HepG2 (cell line): ENCODE data around the gene ITM2A. TPM values are rescaled to one million over a fixed set of nuclear protein-coding genes. Genes with fewer than 3 reads are reported as not detected.

Source experiments
- ATAC-seq: fragments of 200-7000 bp; cut with Tn5 transposase; 3 replicates; pipeline ENCODE4 v1.9.1; 2020; ENCODE audit warnings: mild to moderate bottlenecking, moderate library complexity
- BruUV-seq: library from RNA; stranded (reverse); fragments of 400-500 nt; replicated peaks from 2 replicates; lab custom pipeline; 2021; lab: Mats Ljungman, UMichigan
- CTCF ChIA-PET: fragments of 300-600 bp; formaldehyde crosslinking; extraction: SDS; loops from one replicate; lab custom pipeline; 2021; ENCODE audit warnings: low total read pairs, inconsistent platforms, low intra/inter-chr PET ratio; lab: Yijun Ruan, JAX
- POLR2A ChIA-PET: fragments of 350-600 bp; sonication (Branson Sonifier 250); formaldehyde crosslinking; loops from one replicate; lab custom pipeline; 2020; ENCODE audit warnings: antibody characterized with exemption, inconsistent platforms; lab: Yijun Ruan, JAX
- DNase-seq: peaks from one replicate; pipeline ENCODE4 v3.0.0-alpha.2; 2015; ENCODE audit warnings: low spot score
- FAIRE-seq: peaks from 3 replicates; lab custom pipeline; 2011; peaks lifted over from hg19 to GRCh38; lab: Jason Lieb, UNC
- H2AFZ ChIP-seq: one replicate; pipeline ENCODE4 v1.6.1; 2011; ENCODE audit warnings: low read length, inconsistent platforms
- H3K27ac ChIP-seq: fragments of 300-600 bp; 3 replicates; pipeline ENCODE4 v1.8.0; 2011; ENCODE audit warnings: mixed run types, mild to moderate bottlenecking, mixed read lengths, low read length, inconsistent platforms; ENCODE audit not compliant: insufficient read depth; ENCODE audit errors: extremely low read length
- H3K27me3 ChIP-seq, 2 experiments: fragments of 200-600 bp in 1 of 2; 2 replicates in 1 of 2; 3 replicates in 1 of 2; pipeline versions ENCODE4 v1.6.0 to v1.8.0; 2011; ENCODE audit warnings: low read length in 2 of 2, mild to moderate bottlenecking in 2 of 2, moderate library complexity in 2 of 2, inconsistent platforms in 1 of 2; ENCODE audit not compliant: insufficient read depth in 2 of 2, control insufficient read depth in 1 of 2
- H3K36me3 ChIP-seq, 2 experiments: fragments of 200-600 bp in 1 of 2; replicated peaks in 1 of 2; 2 replicates in 1 of 2; 3 replicates in 1 of 2; pipeline versions ENCODE4 v1.5.1 to v1.8.0; 2011; ENCODE audit warnings: low read length in 2 of 2, inconsistent platforms in 1 of 2; ENCODE audit not compliant: insufficient read depth in 2 of 2, control insufficient read depth in 1 of 2
- H3K4me1 ChIP-seq: 2 replicates; pipeline ENCODE4 v1.5.1; 2012; ENCODE audit warnings: low read length, inconsistent platforms; ENCODE audit not compliant: insufficient read depth
- H3K4me2 ChIP-seq: 2 replicates; pipeline ENCODE4 v1.6.0; 2011; ENCODE audit warnings: low read depth, low read length, inconsistent platforms
- H3K4me3 ChIP-seq, 3 experiments: fragments of 200-600 bp in 1 of 3; sonication (generic), shearing (Covaris generic) in 1 of 3; replicated peaks in 1 of 3; 2 replicates each; pipeline ENCODE4 v1.5.1; 2011 to 2016; ENCODE audit warnings: low read length in 3 of 3, inconsistent platforms in 2 of 3, low read depth in 2 of 3, mild to moderate bottlenecking in 2 of 3, control low read depth in 1 of 3, mixed read lengths in 1 of 3; ENCODE audit not compliant: insufficient read depth in 1 of 3
- H3K79me2 ChIP-seq: one replicate; pipeline ENCODE4 v1.6.1; 2011; ENCODE audit warnings: low read length, inconsistent platforms; ENCODE audit not compliant: insufficient read depth
- H3K9ac ChIP-seq: 2 replicates; pipeline ENCODE4 v1.6.0; 2011; ENCODE audit warnings: mild to moderate bottlenecking, low read depth, low read length, inconsistent platforms; ENCODE audit not compliant: insufficient read depth
- H3K9me3 ChIP-seq: 2 replicates; pipeline ENCODE4 v1.5.1; 2012; ENCODE audit warnings: mild to moderate bottlenecking, low read length
- H4K20me1 ChIP-seq: 2 replicates; pipeline ENCODE4 v1.6.0; 2011; ENCODE audit warnings: inconsistent platforms, mild to moderate bottlenecking, low read length, moderate library complexity; ENCODE audit not compliant: insufficient read depth
- FOXK1 ChIP-seq: sonication (generic); formaldehyde crosslinking; IDR thresholded peaks from 2 replicates; pipeline ENCODE4 v1.4.0; 2020; ENCODE audit warnings: low read depth, missing genetic modification reagents, borderline replicate concordance
- MIER2 ChIP-seq: IDR thresholded peaks from 2 replicates; pipeline ENCODE4 v1.6.1; 2016; ENCODE audit warnings: missing biosample characterization, missing genetic modification reagents
- SAP130 ChIP-seq: IDR thresholded peaks from 2 replicates; pipeline ENCODE4 v1.6.1; 2016; ENCODE audit warnings: low read depth
- ZBTB42 ChIP-seq: sonication (generic); formaldehyde crosslinking; IDR thresholded peaks from 2 replicates; pipeline ENCODE4 v1.5.0; 2020; ENCODE audit warnings: mild to moderate bottlenecking, missing genetic modification reagents
- ZNF180 ChIP-seq: sonication (generic); formaldehyde crosslinking; IDR thresholded peaks from 2 replicates; pipeline ENCODE4 v1.4.0; 2020; ENCODE audit warnings: low read depth, missing genetic modification reagents, borderline replicate concordance
- ZNF281 ChIP-seq: sonication (generic); formaldehyde crosslinking; IDR thresholded peaks from 2 replicates; pipeline ENCODE4 v1.4.0; 2020; ENCODE audit warnings: missing genetic modification reagents, borderline replicate concordance
- ZNF567 ChIP-seq: sonication (generic); formaldehyde crosslinking; IDR thresholded peaks from 2 replicates; pipeline ENCODE4 v1.8.1; 2023; ENCODE audit warnings: mild to moderate bottlenecking, missing genetic modification reagents, borderline replicate concordance
- WGBS: methylation state at CpG from one replicate; pipeline ENCODE4 v1.1.6; 2017; ENCODE audit warnings: low lambda C conversion rate; 5-methylcytosine and 5-hydroxymethylcytosine counted together
- in situ Hi-C: cut with HindIII; loops from 2 replicates; pipeline ENCODE4 v1.10.0; 2017; ENCODE audit warnings: low pct_unique_long_range_greater_than_20kb; ENCODE audit not compliant: extremely low pct_ligation_motif_present
- intact Hi-C: fragments of 100-400 bp; cut with micrococcal nuclease; formaldehyde crosslinking; loops from one replicate; pipeline ENCODE4 v1.10.0; 2022; ENCODE audit not compliant: unreplicated experiment
- polyA plus RNA-seq, 8 experiments: library from polyadenylated mRNA; depleted of rRNA in 3 of 8; stranded (reverse) in 7 of 8; unstranded in 1 of 8; fragments of >200 nt; fragmentation: Illumina TruSeq in 4 of 8; extraction: Trizol in 4 of 8; gene quantifications; 2 replicates each; pipeline versions ENCODE4 v1.2.1 to v1.2.3, GENCODE V29; 2011 to 2016; ENCODE audit warnings: low read depth in 4 of 8, missing spikeins in 1 of 8, mixed read lengths in 1 of 8; ENCODE audit not compliant: insufficient read depth in 1 of 8
- total RNA-seq, 5 experiments: library from RNA; depleted of rRNA; stranded (reverse); fragments of >200 nt; fragmentation: Illumina TruSeq; extraction: Trizol; gene quantifications; 2 replicates each; pipeline ENCODE4 v1.2.3, GENCODE V29; 2016; ENCODE audit warnings: low read depth in 1 of 5
- TF ChIP-seq, protein P1 (sequence below): sonication (generic); formaldehyde crosslinking; IDR thresholded peaks from 2 replicates; pipeline ENCODE4 v1.4.0; 2020; ENCODE audit warnings: mild to moderate bottlenecking, missing genetic modification reagents

Gene ITM2A
- total and polyA plus RNA-seq, 2 of the 13 experiments (the other 11 are each of a cell fraction or from before 2014, with no cell fraction given), result not detected

GRCh38 chrX:79368441-79368840 lies 1.3 kb upstream of the ITM2A start:
- Histone ChIP-seq H3K79me2 (no peaks in the 10 kb centered on the region), H3K27me3 (no peaks in the 10 kb centered on the region), H3K4me1 (no peaks in the 10 kb centered on the region), H3K4me2 (no peak overlapping the region), H3K27ac (no peak overlapping the region), H2AFZ (no peak overlapping the region), H4K20me1 (no peaks in the 10 kb centered on the region), H3K9me3 (no peaks in the 10 kb centered on the region), H3K4me3 (no peak overlapping the region), H3K9ac (no peak overlapping the region), H3K36me3 (no peaks in the 10 kb centered on the region)
- TF ChIP-seq SAP130 (CRISPR knock-in tag), result no peak
- no peak for TF ChIP-seq ZNF180 (CRISPR knock-in tag)
- no peak for TF ChIP-seq ZBTB42 (CRISPR knock-in tag)
- no peak for TF ChIP-seq ZNF567 (CRISPR knock-in tag)
- TF ChIP-seq, protein P1, sequence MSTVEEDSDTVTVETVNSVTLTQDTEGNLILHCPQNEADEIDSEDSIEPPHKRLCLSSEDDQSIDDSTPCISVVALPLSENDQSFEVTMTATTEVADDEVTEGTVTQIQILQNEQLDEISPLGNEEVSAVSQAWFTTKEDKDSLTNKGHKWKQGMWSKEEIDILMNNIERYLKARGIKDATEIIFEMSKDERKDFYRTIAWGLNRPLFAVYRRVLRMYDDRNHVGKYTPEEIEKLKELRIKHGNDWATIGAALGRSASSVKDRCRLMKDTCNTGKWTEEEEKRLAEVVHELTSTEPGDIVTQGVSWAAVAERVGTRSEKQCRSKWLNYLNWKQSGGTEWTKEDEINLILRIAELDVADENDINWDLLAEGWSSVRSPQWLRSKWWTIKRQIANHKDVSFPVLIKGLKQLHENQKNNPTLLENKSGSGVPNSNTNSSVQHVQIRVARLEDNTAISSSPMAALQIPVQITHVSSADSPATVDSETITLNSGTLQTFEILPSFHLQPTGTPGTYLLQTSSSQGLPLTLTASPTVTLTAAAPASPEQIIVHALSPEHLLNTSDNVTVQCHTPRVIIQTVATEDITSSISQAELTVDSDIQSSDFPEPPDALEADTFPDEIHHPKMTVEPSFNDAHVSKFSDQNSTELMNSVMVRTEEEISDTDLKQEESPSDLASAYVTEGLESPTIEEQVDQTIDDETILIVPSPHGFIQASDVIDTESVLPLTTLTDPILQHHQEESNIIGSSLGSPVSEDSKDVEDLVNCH (CRISPR knock-in tag), result no peak
- no peak for TF ChIP-seq ZNF281 (CRISPR knock-in tag)
- TF ChIP-seq FOXK1, result no peak
- TF ChIP-seq MIER2 (CRISPR knock-in tag), result no peak
- no TSS peak for BruUV-seq
- DNase-seq, result no peak
- in situ Hi-C loops, result no loop called here
- 10% methylated on average over 6 of the region's 6 CpGs for WGBS
- ATAC-seq, result no peak
- POLR2A ChIA-PET, result no interaction called here
- intact Hi-C loops, result no loop called here
- CTCF ChIA-PET, result no interaction called here
- no peak for FAIRE-seq
